ENCODE results near the gene DDX54.

DNA sequence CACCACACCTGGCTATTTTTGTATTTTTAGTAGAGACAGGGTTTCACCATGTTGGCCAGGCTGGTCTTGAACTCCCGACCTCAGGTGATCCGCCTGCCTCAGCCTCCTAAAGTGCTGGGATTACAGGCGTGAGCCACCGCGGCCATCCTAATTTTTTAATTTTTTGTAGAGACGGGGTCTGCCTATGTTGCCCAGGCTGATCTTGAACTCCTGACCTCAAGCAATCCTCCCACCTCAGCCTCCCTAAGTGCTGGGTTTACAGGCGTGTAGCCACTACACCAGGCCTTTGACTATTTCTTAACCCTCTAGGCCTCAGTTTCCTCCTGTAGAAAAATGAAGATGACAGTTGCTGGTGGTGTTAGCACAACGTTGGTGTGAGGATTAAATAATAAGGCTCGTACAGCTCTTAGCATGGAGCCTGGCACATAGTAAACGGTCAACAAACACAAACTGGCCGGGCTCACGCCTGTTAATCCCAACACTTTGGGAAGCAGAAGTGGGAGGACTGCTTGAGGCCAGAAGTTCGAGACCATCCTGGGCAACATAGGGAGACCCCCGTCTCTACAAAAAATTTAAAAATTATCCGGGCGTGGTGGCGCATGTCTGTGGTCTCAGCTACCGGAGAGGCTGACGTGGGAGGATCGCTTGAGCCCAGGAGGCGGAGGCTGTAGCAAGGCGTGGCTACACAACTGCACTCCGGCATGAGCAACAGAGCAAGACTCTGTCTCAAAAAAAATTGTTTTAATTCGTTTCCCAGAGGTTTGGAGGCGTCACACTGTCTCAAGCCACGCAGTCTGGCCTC is 979 bp downstream of the DDX54 start:
- no peak for TF ChIP-seq EZH2 (IDR thresholded peaks at IDR 0.05; ENCODE audit: insufficient read depth, poor library complexity, severe bottlenecking)
- TF ChIP-seq EZH2phosphoT487 (IDR thresholded peaks at IDR 0.05; ENCODE audit: insufficient read depth, low read depth) = no peak
